ENCODE measurements around the gene TGFBI.

The TGFBI gene

DNA sequence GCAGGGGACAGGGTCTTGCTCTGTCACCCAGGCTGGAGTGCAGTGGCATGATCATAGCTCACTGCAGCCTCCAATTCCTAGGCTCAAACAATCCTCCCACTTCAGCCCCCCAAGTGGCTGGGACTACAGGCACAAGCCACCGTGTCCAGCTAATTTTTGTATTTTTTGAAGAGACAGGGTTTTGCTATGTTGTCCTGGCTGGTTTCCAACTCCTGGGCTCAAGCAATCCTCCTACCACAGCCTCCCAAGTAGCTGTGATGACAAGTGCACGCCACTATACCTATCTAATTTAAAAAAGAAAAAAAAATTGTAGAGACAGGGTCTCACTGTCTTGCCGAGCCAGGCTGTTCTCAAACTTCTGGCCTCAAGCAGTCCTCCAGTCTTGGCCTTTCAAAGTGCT, 42.4 kb upstream of the TGFBI start:
- Histone ChIP-seq H3K27ac (no peak overlapping the region), H3K4me3 (ENCODE audit: low read depth in 1 of 2, low read length in 1 of 2) (no peak overlapping the region), H3K27me3 (peaks cover 15% of the 10 kb centered on the region), H3K9me3 (no peaks in the 10 kb centered on the region), H3K36me3 (no peaks in the 10 kb centered on the region), H3K4me1 (ENCODE audit: control insufficient read depth in 1 of 2, insufficient read depth in 1 of 2, low read depth in 1 of 2, low read length in 1 of 2) (no peaks in the 10 kb centered on the region)
- TF ChIP-seq, protein P1, sequence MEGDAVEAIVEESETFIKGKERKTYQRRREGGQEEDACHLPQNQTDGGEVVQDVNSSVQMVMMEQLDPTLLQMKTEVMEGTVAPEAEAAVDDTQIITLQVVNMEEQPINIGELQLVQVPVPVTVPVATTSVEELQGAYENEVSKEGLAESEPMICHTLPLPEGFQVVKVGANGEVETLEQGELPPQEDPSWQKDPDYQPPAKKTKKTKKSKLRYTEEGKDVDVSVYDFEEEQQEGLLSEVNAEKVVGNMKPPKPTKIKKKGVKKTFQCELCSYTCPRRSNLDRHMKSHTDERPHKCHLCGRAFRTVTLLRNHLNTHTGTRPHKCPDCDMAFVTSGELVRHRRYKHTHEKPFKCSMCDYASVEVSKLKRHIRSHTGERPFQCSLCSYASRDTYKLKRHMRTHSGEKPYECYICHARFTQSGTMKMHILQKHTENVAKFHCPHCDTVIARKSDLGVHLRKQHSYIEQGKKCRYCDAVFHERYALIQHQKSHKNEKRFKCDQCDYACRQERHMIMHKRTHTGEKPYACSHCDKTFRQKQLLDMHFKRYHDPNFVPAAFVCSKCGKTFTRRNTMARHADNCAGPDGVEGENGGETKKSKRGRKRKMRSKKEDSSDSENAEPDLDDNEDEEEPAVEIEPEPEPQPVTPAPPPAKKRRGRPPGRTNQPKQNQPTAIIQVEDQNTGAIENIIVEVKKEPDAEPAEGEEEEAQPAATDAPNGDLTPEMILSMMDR (IDR thresholded peaks at IDR 0.05), result no peak

DNA sequence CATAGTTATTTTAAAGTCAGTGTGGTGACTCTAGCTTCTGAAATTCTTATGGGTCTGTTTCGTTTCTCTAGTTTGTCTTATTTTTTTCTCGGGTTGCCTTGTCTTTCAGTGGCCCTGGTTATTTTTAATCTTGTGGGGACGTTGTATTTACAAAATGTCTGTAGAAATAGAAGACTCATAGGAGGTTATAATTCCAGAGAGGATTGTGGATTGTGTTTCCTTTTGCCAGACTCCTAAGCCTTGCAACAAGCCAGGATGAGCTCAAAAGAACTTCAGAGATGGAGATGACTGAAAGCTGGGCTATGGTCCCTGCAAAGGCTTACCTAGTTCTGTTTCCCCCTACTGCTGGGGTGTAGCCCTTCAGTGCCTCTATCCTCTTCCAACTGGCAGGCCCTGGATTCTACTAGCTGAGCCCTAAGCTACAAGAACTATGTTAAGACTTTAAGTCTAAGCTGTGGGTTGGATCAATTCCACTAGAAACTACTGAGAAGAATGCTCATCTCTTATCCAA, 41.8 kb upstream of the TGFBI start:
- TF ChIP-seq, protein P1 (IDR thresholded peaks at IDR 0.05), result no peak
- no peaks in the 10 kb centered on the region for H3K4me1 ChIP-seq (ENCODE audit: control insufficient read depth in 1 of 2, insufficient read depth in 1 of 2, low read depth in 1 of 2, low read length in 1 of 2)
- H3K36me3 ChIP-seq, result no peaks in the 10 kb centered on the region

DNA sequence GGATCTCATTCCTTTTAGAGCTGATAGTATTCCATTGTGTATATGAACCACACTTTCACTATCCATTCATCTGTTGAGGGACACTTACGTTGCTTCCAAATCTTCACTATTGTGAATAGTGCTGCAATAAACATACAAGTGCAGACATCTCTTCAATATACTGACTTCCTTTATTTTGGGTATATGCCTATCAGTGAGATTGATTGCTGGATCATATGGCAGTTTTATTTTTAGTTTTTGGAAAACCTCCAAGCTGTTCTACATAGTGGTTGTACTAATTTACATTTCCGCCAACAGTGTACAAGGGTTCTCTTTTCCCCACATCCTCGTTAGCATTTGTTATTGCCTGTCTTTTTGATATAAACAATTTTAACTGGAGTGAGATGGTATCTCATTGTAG, 40.2 kb upstream of the TGFBI start:
- Histone ChIP-seq H3K9me3 (no peaks in the 10 kb centered on the region), H3K27me3 (peaks cover 15% of the 10 kb centered on the region), H3K27ac (no peak overlapping the region), H3K4me1 (ENCODE audit: control insufficient read depth in 1 of 2, insufficient read depth in 1 of 2, low read depth in 1 of 2, low read length in 1 of 2) (no peaks in the 10 kb centered on the region), H3K36me3 (no peaks in the 10 kb centered on the region), H3K4me3 (ENCODE audit: low read depth in 1 of 2, low read length in 1 of 2) (no peak overlapping the region)
- TF ChIP-seq, protein P1 (IDR thresholded peaks at IDR 0.05), result no peak

More for the DNA sequence above, 41.8 kb upstream of the TGFBI start:
- peaks cover 15% of the 10 kb centered on the region for H3K27me3 ChIP-seq
- H3K4me3 ChIP-seq (ENCODE audit: low read depth in 1 of 2, low read length in 1 of 2), result no peak overlapping the region
- no peaks in the 10 kb centered on the region for H3K9me3 ChIP-seq
- no peak overlapping the region for H3K27ac ChIP-seq

DNA sequence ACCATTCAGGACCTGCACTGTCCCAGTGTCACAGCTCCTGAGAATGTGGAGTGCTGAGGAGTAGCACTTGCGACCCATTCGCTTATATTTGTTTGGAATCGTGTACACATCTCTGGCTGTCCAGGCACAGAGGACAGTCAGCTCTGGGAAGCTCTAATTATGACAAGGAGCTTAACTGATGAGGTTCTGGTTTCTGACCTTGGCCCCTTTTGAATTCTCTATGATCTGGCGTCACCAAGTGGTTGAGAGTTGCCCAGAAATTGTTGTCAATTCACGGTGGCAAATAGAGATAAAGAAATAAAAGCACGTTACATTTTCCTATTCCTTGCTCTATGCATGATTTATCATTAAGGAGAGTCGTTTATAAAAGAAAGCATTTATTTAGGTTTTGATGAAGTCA, 39.1 kb upstream of the TGFBI start:
- Histone ChIP-seq H3K9me3 (no peaks in the 10 kb centered on the region), H3K27ac (no peak overlapping the region), H3K4me3 (ENCODE audit: low read depth in 1 of 2, low read length in 1 of 2) (no peak overlapping the region), H3K4me1 (ENCODE audit: control insufficient read depth in 1 of 2, insufficient read depth in 1 of 2, low read depth in 1 of 2, low read length in 1 of 2) (no peaks in the 10 kb centered on the region), H3K36me3 (no peaks in the 10 kb centered on the region), H3K27me3 (peaks cover 15% of the 10 kb centered on the region)
- TF ChIP-seq, protein P1 (IDR thresholded peaks at IDR 0.05), result no peak

DNA sequence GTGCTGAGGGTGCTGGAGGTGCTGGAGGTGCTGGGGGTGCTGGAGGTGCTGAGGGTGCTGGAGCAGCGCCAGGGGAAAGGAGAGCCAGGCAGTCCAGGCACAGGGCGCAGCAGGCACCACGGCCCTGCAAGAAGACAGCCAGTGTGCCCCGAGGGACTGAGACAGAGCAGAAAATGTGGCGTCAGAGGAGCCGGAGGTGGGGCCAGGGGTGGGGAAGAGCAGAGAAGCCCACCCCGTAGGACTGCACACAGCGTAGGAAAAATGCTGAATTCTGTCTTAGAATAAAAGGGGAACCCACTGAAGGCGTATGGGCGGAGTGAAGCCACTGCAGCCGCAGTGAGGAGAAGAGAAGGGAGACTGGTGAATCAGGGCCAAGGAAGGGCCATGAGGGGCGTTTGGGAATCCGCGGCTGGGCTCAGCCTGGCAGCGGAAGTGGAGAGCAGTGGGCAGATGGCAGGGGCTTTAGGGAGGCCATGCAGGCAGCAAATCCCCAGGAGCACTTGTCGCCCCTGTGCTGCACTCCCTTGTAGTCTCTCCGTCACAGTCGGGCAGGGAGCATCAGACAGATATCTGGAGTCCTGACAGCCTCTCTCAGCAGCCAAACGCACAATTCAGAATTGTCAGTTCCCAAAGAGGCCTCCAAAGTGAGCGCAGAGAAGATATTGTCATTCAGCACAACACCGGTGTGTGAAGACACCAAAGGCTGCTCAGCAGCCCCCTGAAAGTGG, 38.1 kb upstream of the TGFBI start:
- TF ChIP-seq, protein P1 (IDR thresholded peaks at IDR 0.05), result no peak
- Histone ChIP-seq H3K9me3 (no peaks in the 10 kb centered on the region), H3K4me3 (ENCODE audit: low read depth in 1 of 2, low read length in 1 of 2) (no peak overlapping the region), H3K27ac (no peak overlapping the region), H3K4me1 (ENCODE audit: control insufficient read depth in 1 of 2, insufficient read depth in 1 of 2, low read depth in 1 of 2, low read length in 1 of 2) (no peaks in the 10 kb centered on the region), H3K27me3 (peaks cover 14% of the 10 kb centered on the region), H3K36me3 (no peaks in the 10 kb centered on the region)
